Mesothelial cell of epicardium (in vitro differentiated cells): ENCODE results near the gene IL17RC. TPM values are rescaled to one million over a fixed set of nuclear protein-coding genes. Genes with fewer than 3 reads are reported as not detected.
"Not testable (repeated sequence)": the region's sequence is repeated elsewhere in the genome, so short reads cannot be mapped to it uniquely, and the experiment has no call there.

ENCODE experiments used
- DNase-seq, 2 experiments: peaks; one replicate each; pipeline ENCODE4 v3.0.0; 2021; ENCODE audit warnings: low spot score in 2 of 2; ENCODE audit not compliant: unreplicated experiment in 2 of 2
- H3K27ac Mint-ChIP-seq: 2 replicates; pipeline ENCODE4 v1.8.0; 2021; ENCODE audit warnings: mixed read lengths
- H3K27me3 Mint-ChIP-seq: 2 replicates; pipeline ENCODE4 v1.8.0; 2021; ENCODE audit warnings: low read depth, mixed read lengths
- H3K36me3 Mint-ChIP-seq: 2 replicates; pipeline ENCODE4 v1.8.0; 2021; ENCODE audit warnings: mixed read lengths
- H3K4me1 Mint-ChIP-seq: 2 replicates; pipeline ENCODE4 v1.8.0; 2021; ENCODE audit warnings: mixed read lengths
- H3K4me3 Mint-ChIP-seq: 2 replicates; pipeline ENCODE4 v1.8.0; 2021; ENCODE audit warnings: mild to moderate bottlenecking, moderate library complexity, mixed read lengths
- H3K9me3 Mint-ChIP-seq: 2 replicates; pipeline ENCODE4 v1.8.0; 2021; ENCODE audit warnings: mixed read lengths
- total RNA-seq: library from RNA; stranded (reverse); gene quantifications from 3 replicates; pipeline ENCODE4 v1.2.1, GENCODE V29; 2021
- TF ChIP-seq, protein P1 (sequence below): fragments of 200-600 bp; sonication (generic); IDR thresholded peaks from one replicate; pipeline ENCODE4 v1.5.0; 2021; ENCODE audit warnings: antibody characterized with exemption; ENCODE audit not compliant: unreplicated experiment

The IL17RC gene, protein sequence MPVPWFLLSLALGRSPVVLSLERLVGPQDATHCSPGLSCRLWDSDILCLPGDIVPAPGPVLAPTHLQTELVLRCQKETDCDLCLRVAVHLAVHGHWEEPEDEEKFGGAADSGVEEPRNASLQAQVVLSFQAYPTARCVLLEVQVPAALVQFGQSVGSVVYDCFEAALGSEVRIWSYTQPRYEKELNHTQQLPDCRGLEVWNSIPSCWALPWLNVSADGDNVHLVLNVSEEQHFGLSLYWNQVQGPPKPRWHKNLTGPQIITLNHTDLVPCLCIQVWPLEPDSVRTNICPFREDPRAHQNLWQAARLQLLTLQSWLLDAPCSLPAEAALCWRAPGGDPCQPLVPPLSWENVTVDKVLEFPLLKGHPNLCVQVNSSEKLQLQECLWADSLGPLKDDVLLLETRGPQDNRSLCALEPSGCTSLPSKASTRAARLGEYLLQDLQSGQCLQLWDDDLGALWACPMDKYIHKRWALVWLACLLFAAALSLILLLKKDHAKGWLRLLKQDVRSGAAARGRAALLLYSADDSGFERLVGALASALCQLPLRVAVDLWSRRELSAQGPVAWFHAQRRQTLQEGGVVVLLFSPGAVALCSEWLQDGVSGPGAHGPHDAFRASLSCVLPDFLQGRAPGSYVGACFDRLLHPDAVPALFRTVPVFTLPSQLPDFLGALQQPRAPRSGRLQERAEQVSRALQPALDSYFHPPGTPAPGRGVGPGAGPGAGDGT
- total RNA-seq: 28.8 to 30.2 TPM (median 29.6 TPM) in 3 replicates

GRCh38 chr3:9916734-9917680 is at the start of gene IL17RC:
Gene IL17RC (plus strand): TSS chr3:9917098. CDS start chr3:9917316, 218 bp downstream.
- peak within 1 kb of the TSS; percentile 76 for H3K4me3 Mint-ChIP-seq
- peaks cover 22% of the 10 kb centered on the region for H3K4me1 Mint-ChIP-seq
- peak within 1 kb of the TSS; percentile 85 for H3K27ac Mint-ChIP-seq
- peaks cover 4% of the 10 kb centered on the region for H3K36me3 Mint-ChIP-seq
- H3K9me3 Mint-ChIP-seq: no peaks in the 10 kb centered on the region
- DNase-seq: peak; percentile 50 to 76
- TF ChIP-seq, protein P1, sequence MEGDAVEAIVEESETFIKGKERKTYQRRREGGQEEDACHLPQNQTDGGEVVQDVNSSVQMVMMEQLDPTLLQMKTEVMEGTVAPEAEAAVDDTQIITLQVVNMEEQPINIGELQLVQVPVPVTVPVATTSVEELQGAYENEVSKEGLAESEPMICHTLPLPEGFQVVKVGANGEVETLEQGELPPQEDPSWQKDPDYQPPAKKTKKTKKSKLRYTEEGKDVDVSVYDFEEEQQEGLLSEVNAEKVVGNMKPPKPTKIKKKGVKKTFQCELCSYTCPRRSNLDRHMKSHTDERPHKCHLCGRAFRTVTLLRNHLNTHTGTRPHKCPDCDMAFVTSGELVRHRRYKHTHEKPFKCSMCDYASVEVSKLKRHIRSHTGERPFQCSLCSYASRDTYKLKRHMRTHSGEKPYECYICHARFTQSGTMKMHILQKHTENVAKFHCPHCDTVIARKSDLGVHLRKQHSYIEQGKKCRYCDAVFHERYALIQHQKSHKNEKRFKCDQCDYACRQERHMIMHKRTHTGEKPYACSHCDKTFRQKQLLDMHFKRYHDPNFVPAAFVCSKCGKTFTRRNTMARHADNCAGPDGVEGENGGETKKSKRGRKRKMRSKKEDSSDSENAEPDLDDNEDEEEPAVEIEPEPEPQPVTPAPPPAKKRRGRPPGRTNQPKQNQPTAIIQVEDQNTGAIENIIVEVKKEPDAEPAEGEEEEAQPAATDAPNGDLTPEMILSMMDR: no peak
- no peaks in the 10 kb centered on the region for H3K27me3 Mint-ChIP-seq

DNA sequence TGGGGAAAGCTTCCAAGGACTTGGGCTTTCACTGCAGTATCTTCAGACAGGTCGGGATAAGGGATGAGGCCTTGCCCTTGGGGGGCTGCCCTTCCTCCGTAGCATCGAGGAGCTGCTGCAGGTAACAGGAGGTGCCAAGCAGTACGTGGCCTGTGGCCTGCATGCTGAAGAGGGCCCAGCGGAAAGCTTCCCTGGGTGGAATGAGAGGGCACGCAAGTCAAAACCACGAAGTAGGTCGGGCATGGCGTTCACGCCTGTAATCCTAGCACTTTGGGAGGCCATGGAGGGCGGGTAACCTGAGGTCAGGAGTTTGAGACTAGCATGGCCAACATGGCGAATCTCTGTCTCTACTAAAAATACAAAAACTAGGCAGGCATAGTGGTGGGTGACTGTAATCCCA is 49.8 kb upstream of the IL17RC start:
- Mint-ChIP-seq H3K27ac (no peak overlapping the region), H3K9me3 (no peaks in the 10 kb centered on the region), H3K27me3 (no peaks in the 10 kb centered on the region), H3K4me3 (no peak overlapping the region), H3K4me1 (peaks cover 17% of the 10 kb centered on the region), H3K36me3 (no peaks in the 10 kb centered on the region)
- TF ChIP-seq, protein P1: no peak
- DNase-seq: no peak

- no peaks in the 10 kb centered on the region for H3K9me3 Mint-ChIP-seq
- H3K4me1 Mint-ChIP-seq: peaks cover 7% of the 10 kb centered on the region
- H3K27me3 Mint-ChIP-seq: no peaks in the 10 kb centered on the region
- TF ChIP-seq, protein P1: no peak
- no peak overlapping the region for H3K27ac Mint-ChIP-seq
- DNase-seq: no peak
- no peak overlapping the region for H3K4me3 Mint-ChIP-seq
- no peaks in the 10 kb centered on the region for H3K36me3 Mint-ChIP-seq
Measured at GRCh38 chr3:9869955-9870354, 46.9 kb upstream of the IL17RC start.

- no peaks in the 10 kb centered on the region for H3K27me3 Mint-ChIP-seq
- DNase-seq: no peak
- no peaks in the 10 kb centered on the region for H3K36me3 Mint-ChIP-seq
- H3K4me1 Mint-ChIP-seq: peaks cover 7% of the 10 kb centered on the region
- TF ChIP-seq, protein P1: no peak
- H3K9me3 Mint-ChIP-seq: no peaks in the 10 kb centered on the region
- H3K27ac Mint-ChIP-seq: no peak overlapping the region
- no peak overlapping the region for H3K4me3 Mint-ChIP-seq
Measured at GRCh38 chr3:9870978-9871377, 45.9 kb upstream of the IL17RC start.

DNA sequence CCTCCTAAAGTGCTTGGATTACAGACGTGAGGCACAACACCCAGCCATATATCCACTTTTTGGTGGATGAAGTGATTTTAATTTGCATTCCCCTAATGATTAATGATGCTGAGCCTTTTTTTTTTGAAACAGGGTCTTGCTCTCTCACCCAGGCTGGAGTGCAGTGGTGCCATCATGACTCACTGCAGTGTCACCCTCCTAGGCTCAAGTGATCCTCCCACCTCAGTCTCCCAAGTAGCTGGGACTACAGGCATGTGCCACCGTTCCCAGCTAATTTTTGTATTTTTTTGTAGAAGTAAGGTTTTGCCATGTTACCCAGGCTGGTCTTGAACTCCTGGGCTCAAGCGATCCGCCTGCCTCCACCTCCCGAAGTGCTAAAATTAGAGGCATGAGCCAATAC is 44.8 kb upstream of the IL17RC start:
- not testable (repeated sequence) for H3K9me3 Mint-ChIP-seq, H3K4me1 Mint-ChIP-seq, H3K4me3 Mint-ChIP-seq, H3K36me3 Mint-ChIP-seq, H3K27ac Mint-ChIP-seq, DNase-seq, H3K27me3 Mint-ChIP-seq
